ENCODE data around the gene D2HGDH.

GRCh38 chr2:241813644-241814392, 79.4 kb downstream of the D2HGDH start:
- TF ChIP-seq CTCF (IDR thresholded peaks at IDR 0.05) (no peak), POLR2A (IDR thresholded peaks at IDR 0.05) (no peak), POLR2AphosphoS5 (IDR thresholded peaks at IDR 0.05) (no peak)
